ENCODE measurements around the gene HEXB.

HEXB gene

DNA sequence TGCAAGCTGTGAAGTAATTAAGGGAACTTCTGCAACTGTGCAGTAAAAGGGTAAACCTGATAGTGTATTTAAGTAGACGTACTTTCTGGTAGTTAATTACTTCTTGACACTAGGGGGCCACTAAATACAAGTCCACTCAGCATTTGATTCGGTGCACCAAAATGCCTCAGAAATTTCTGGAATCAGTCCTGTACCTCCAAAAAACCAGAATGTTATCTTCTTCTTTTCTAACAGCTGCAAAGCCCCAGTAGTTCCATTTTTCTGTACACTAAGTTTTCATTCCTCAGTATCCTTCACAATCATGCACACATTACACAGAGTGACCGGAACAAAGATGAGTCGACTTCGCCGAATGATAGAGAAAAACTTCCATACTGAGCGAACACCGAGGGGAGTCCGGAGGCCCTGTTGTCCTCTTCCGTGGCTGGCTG is 81.4 kb downstream of the HEXB start:
- DNase-seq (ENCODE audit: low spot score): no peak
- Histone ChIP-seq H3K4me3 (peak overlapping the region; percentile 96), H3K27ac (peak overlapping the region; percentile 66 to 87)
- TF ChIP-seq, protein P1, sequence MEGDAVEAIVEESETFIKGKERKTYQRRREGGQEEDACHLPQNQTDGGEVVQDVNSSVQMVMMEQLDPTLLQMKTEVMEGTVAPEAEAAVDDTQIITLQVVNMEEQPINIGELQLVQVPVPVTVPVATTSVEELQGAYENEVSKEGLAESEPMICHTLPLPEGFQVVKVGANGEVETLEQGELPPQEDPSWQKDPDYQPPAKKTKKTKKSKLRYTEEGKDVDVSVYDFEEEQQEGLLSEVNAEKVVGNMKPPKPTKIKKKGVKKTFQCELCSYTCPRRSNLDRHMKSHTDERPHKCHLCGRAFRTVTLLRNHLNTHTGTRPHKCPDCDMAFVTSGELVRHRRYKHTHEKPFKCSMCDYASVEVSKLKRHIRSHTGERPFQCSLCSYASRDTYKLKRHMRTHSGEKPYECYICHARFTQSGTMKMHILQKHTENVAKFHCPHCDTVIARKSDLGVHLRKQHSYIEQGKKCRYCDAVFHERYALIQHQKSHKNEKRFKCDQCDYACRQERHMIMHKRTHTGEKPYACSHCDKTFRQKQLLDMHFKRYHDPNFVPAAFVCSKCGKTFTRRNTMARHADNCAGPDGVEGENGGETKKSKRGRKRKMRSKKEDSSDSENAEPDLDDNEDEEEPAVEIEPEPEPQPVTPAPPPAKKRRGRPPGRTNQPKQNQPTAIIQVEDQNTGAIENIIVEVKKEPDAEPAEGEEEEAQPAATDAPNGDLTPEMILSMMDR (IDR thresholded peaks at IDR 0.05): no peak

DNA sequence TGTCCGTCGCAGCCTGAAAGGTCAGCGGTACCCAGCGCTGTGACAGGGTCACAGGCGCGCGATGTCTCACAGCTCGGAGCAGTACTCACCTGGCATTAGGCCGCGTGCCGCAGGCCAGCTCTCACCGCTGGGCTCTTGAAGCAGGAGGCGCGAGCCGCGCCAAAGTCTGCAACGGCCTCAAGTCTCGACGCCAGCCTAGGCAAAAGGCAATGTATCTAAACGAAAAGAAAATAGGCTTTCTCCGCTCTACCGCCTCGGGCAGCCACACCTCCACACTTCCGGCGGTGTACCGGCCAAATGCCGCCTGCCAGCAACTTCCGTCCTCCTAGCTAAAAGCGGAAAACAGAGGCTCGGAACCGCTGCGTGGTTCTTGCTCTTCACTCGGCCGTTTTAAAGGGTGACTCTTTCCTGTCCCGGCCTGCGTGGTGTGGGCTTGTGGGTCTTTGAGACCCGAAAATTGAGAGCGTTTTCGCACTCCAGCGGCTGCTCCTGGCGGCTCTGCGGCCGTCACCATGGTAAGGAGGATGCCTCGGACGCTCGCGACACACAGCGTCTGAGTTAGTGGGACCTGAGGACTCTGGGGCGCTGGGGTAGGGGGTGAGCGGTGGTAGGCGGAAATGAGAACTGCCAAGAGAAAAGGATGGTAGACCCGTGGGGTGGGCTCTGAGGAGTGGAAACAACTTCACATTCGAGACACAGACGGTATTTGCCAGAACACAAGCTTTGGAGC is 82.0 kb downstream of the HEXB start, which contains the start of the genes GFM2 and NSA2:
GFM2 (minus strand) TSS at position 269 of the 730 bp plus-strand sequence. CDS start 3,375 bp downstream, outside the sequence.
NSA2 (plus strand) TSS at position 401 of the 730 bp plus-strand sequence; CDS start at position 513, 112 bp downstream.
- TF ChIP-seq, protein P1 (IDR thresholded peaks at IDR 0.05): no peak
- Histone ChIP-seq H3K27ac (peak within 1 kb of the TSS; percentile 66 to 87), H3K4me3 (peak within 1 kb of the TSS; percentile 96)
- peak; percentile 90 for DNase-seq (ENCODE audit: low spot score)

DNA sequence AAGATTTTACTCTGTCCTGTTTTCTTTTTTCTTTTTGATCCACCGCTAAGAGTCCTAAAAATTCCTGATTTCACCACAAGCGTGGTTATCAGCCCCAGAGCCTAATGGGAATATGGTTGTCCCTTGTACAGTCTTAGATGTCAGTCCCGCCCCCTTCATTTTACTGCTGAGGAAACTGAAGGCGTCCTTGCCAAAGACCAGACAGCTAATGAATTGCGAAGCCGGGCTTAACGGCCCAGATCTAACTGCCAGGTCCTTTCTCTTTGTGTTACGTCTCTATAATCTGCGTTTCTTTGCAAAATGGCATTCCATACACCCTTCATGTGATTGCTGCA is 82.5 kb downstream of the HEXB start:
- TF ChIP-seq, protein P1 (IDR thresholded peaks at IDR 0.05): no peak
- no peak for DNase-seq (ENCODE audit: low spot score)
- peak overlapping the region; percentile 96 for H3K4me3 ChIP-seq
- H3K27ac ChIP-seq: peak overlapping the region; percentile 66 to 87
